Esophagus muscularis mucosa (tissue), 3 donors: Measurements from ENCODE around the gene MALL.
"Not testable (repeated sequence)": the region's sequence is repeated elsewhere in the genome, so short reads cannot be mapped to it uniquely, and the experiment has no call there.

Experiments
- CTCF ChIP-seq, 3 experiments: fragments of 200-600 bp in 2 of 3; fragments of 450-650 bp in 1 of 3; sonication (generic) in 2 of 3; IDR thresholded peaks; one replicate each; pipeline ENCODE4 v1.5.1; 2017 to 2019; ENCODE audit warnings: antibody characterized with exemption in 3 of 3, mild to moderate bottlenecking in 2 of 3, moderate library complexity in 1 of 3
- POLR2AphosphoS5 ChIP-seq, 2 donors: sonication (generic); formaldehyde crosslinking; IDR thresholded peaks; one replicate each; pipeline ENCODE4 v1.6.1; 2017; ENCODE audit warnings: antibody characterized with exemption in 2 of 2

GRCh38 chr2:110090164-110090563 lies 25.5 kb downstream of the MALL start:
- TF ChIP-seq CTCF, POLR2AphosphoS5 (IDR thresholded peaks at IDR 0.05): not testable (repeated sequence)
